ENCODE data around the gene ALPG. TPM values are rescaled to one million over a fixed set of nuclear protein-coding genes. Genes with fewer than 3 reads are reported as not detected.
"Not testable (repeated sequence)": the region's sequence is repeated elsewhere in the genome, so short reads cannot be mapped to it uniquely, and the experiment has no call there.

Gene ALPG
- total and polyA plus RNA-seq, 2 donors (not counting 3 experiments of a cell fraction or from before 2014, with no cell fraction given): not detected

DNA sequence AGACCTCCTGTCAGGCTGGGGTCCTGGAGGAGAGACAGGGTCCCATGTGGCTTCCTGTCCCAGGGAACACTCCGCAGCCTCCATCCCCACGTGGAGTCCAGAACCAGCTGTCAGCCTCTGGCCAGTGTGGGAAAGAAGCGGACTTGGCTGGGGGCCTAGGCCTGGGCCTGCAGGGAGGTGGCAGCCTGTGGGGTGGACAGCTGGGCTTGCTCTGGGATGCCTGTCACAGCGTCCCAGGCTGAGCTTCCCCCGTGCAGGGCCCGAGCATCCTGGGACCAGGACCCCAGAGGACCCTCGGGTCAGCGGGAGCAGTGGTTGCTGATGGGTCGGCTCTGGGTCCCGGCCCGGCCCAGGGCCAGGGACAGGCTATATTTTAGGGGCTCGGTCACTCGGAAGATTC lies 35.8 kb downstream of the ALPG start:
- H3K4me2 ChIP-seq (ENCODE audit: insufficient read depth, low read length); H3K79me2 ChIP-seq (ENCODE audit: control insufficient read depth, insufficient read depth, low read length); H2AFZ ChIP-seq (ENCODE audit: low read depth, low read length); BruUV-seq (replicated peaks); H4K20me1 ChIP-seq (replicated peaks; ENCODE audit: control insufficient read depth, extremely low read depth, insufficient read depth, low read length); H3K9me1 ChIP-seq (replicated peaks; ENCODE audit: control insufficient read depth, extremely low read depth, insufficient read depth, low read length); FAIRE-seq; POLR2A ChIA-PET; H3K4me3 ChIP-seq (replicated peaks in 1 of 3; ENCODE audit: insufficient read depth in 1 of 3, low read depth in 1 of 3, low read length in 3 of 3); H3K36me3 ChIP-seq (ENCODE audit: control insufficient read depth in 2 of 2, extremely low read depth in 1 of 2, insufficient read depth in 2 of 2, low read length in 2 of 2); intact Hi-C loops (cut with micrococcal nuclease); H3K9me3 ChIP-seq (replicated peaks; ENCODE audit: control insufficient read depth, insufficient read depth, low read length); DNase-seq (ENCODE audit: low read depth, low spot score); H3K27ac ChIP-seq (ENCODE audit: insufficient read depth, low read depth, low read length); H3K27me3 ChIP-seq (ENCODE audit: control insufficient read depth in 2 of 2, insufficient read depth in 2 of 2, low read length in 2 of 2); H3K4me1 ChIP-seq (ENCODE audit: control insufficient read depth, extremely low read depth, insufficient read depth, low read length); H3K9ac ChIP-seq (replicated peaks; ENCODE audit: extremely low read depth, insufficient read depth, low read length); dilution Hi-C loops (cut with MboI; ENCODE audit: extremely low pct_ligation_motif_present, low sequenced_read_pairs): not testable (repeated sequence)
- CTCF ChIA-PET: interaction anchor here (2.8 kb wide), 1 partner anchor 542 kb away, joined by 11 read pairs; no protein-coding TSS in a partner anchor

DNA sequence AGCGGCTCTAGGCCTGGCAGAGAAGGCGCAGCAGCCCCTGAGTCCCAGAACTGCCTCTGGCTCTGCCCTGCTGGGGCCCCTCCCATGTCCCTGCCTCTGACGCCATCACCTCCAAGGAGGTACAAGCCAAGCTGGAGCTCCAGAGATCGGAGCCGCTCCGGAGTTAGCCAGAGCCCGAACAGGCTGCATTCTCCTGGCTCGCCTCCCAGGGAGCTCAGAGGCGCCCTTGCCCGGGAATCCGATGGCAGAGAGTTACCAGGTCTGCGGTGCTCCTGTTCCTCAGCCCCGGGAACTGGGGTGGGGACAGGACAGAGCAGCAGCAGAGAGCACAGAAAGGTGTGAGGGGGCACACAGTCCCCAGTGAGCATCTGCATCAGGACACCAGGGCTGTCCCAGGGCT lies 36.4 kb downstream of the ALPG start:
- CTCF ChIA-PET: interaction anchor here (2.8 kb wide), 1 partner anchor 542 kb away, joined by 11 read pairs; no protein-coding TSS in a partner anchor
- H3K4me1 ChIP-seq (ENCODE audit: control insufficient read depth, extremely low read depth, insufficient read depth, low read length); H3K79me2 ChIP-seq (ENCODE audit: control insufficient read depth, insufficient read depth, low read length); H2AFZ ChIP-seq (ENCODE audit: low read depth, low read length); H3K36me3 ChIP-seq (ENCODE audit: control insufficient read depth in 2 of 2, extremely low read depth in 1 of 2, insufficient read depth in 2 of 2, low read length in 2 of 2); dilution Hi-C loops (cut with MboI; ENCODE audit: extremely low pct_ligation_motif_present, low sequenced_read_pairs); H3K27ac ChIP-seq (ENCODE audit: insufficient read depth, low read depth, low read length); POLR2A ChIA-PET; DNase-seq (ENCODE audit: low read depth, low spot score); H3K4me2 ChIP-seq (ENCODE audit: insufficient read depth, low read length); H3K27me3 ChIP-seq (ENCODE audit: control insufficient read depth in 2 of 2, insufficient read depth in 2 of 2, low read length in 2 of 2); H4K20me1 ChIP-seq (replicated peaks; ENCODE audit: control insufficient read depth, extremely low read depth, insufficient read depth, low read length); H3K9ac ChIP-seq (replicated peaks; ENCODE audit: extremely low read depth, insufficient read depth, low read length); BruUV-seq (replicated peaks); H3K9me3 ChIP-seq (replicated peaks; ENCODE audit: control insufficient read depth, insufficient read depth, low read length); intact Hi-C loops (cut with micrococcal nuclease); H3K4me3 ChIP-seq (replicated peaks in 1 of 3; ENCODE audit: insufficient read depth in 1 of 3, low read depth in 1 of 3, low read length in 3 of 3); FAIRE-seq; H3K9me1 ChIP-seq (replicated peaks; ENCODE audit: control insufficient read depth, extremely low read depth, insufficient read depth, low read length): not testable (repeated sequence)

DNA sequence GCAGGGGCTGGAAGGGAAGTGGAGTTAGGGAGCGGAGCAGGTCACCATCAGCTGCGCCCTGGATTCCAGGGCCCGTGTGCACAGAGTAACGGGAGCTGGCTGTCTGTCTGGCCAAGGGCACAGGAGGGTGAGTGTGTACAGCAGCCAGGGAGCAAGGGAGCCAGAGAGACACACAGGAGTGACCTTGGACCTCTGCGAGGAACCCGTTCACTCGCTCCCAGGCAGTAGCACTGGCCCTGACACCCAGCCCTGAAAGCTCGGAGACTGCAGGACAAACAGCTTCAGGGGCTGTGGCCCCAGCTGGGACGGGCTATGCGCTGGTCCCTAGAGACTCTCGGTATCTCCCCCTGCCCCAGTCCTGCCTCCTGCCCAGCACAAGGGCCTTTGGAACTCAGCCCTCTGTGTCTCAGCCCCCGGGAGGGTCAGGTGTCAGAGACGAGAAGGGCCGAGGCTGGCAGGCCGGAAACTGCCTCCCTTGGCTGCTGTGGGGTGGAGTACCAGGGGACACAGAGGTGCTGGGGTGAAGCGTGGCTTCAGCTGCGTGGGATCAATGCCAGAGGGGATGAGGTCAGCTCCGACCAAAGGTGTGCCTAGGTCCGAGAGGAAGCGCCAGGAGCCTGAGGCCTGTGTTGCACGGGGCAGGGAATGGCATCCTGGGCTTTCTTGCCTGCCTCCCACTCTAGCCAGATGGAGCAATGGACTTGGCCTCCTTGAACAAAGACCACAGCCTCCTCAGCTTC lies 37.2 kb downstream of the ALPG start:
- H3K79me2 ChIP-seq (ENCODE audit: control insufficient read depth, insufficient read depth, low read length); H3K9ac ChIP-seq (replicated peaks; ENCODE audit: extremely low read depth, insufficient read depth, low read length); POLR2A ChIA-PET; H2AFZ ChIP-seq (ENCODE audit: low read depth, low read length); H3K9me1 ChIP-seq (replicated peaks; ENCODE audit: control insufficient read depth, extremely low read depth, insufficient read depth, low read length); H3K9me3 ChIP-seq (replicated peaks; ENCODE audit: control insufficient read depth, insufficient read depth, low read length); H3K36me3 ChIP-seq (ENCODE audit: control insufficient read depth in 2 of 2, extremely low read depth in 1 of 2, insufficient read depth in 2 of 2, low read length in 2 of 2); dilution Hi-C loops (cut with MboI; ENCODE audit: extremely low pct_ligation_motif_present, low sequenced_read_pairs); DNase-seq (ENCODE audit: low read depth, low spot score); H4K20me1 ChIP-seq (replicated peaks; ENCODE audit: control insufficient read depth, extremely low read depth, insufficient read depth, low read length); BruUV-seq (replicated peaks); FAIRE-seq; H3K4me2 ChIP-seq (ENCODE audit: insufficient read depth, low read length); H3K27me3 ChIP-seq (ENCODE audit: control insufficient read depth in 2 of 2, insufficient read depth in 2 of 2, low read length in 2 of 2); H3K27ac ChIP-seq (ENCODE audit: insufficient read depth, low read depth, low read length); H3K4me3 ChIP-seq (replicated peaks in 1 of 3; ENCODE audit: insufficient read depth in 1 of 3, low read depth in 1 of 3, low read length in 3 of 3); intact Hi-C loops (cut with micrococcal nuclease); H3K4me1 ChIP-seq (ENCODE audit: control insufficient read depth, extremely low read depth, insufficient read depth, low read length): not testable (repeated sequence)
- CTCF ChIA-PET: interaction anchor here (0.9 to 1.5 kb wide), 6 partner anchors 9 to 545 kb away, joined by 3 to 9 read pairs (median 5); partner anchors contain the start of gene PRSS56

Measured in endothelial cell of umbilical vein (primary cell).